GM12801 (cell line): ENCODE results near the gene MEF2D.

Experiments
- CTCF ChIP-seq: IDR thresholded peaks from one replicate; pipeline ENCODE4 v1.5.1; 2011; ENCODE audit warnings: control low read depth; ENCODE audit not compliant: insufficient read length; ENCODE audit errors: extremely low read depth

MEF2D gene

GRCh38 chr1:156435545-156436140 is 64.9 kb downstream of the MEF2D start:
- TF ChIP-seq CTCF: no peak

- TF ChIP-seq CTCF: no peak
These were observed 65.5 kb downstream of the MEF2D start for GRCh38 chr1:156434989-156435544.

- TF ChIP-seq CTCF: no peak
These were observed 67.0 kb downstream of the MEF2D start for GRCh38 chr1:156433602-156434001.

GRCh38 chr1:156433032-156433431 is 67.5 kb downstream of the MEF2D start:
- no peak for TF ChIP-seq CTCF

- no peak for TF ChIP-seq CTCF
These were observed 67.9 kb downstream of the MEF2D start for GRCh38 chr1:156432669-156433018.

GRCh38 chr1:156431769-156432668 is 68.6 kb downstream of the MEF2D start:
- TF ChIP-seq CTCF: no peak

- no peak for TF ChIP-seq CTCF
These were observed 69.2 kb downstream of the MEF2D start for GRCh38 chr1:156431366-156431765.
